ENCODE data around the gene NPIPB13.
A peak's percentile ranks its signal among the peaks of the same experiment; 100 is the strongest.
"Not testable (repeated sequence)": the region's sequence is repeated elsewhere in the genome, so short reads cannot be mapped to it uniquely, and the experiment has no call there.

Gene NPIPB13

GRCh38 chr16:30248379-30248778, at the start of gene NPIPB13:
Gene NPIPB13, minus strand, starts transcription at chr16:30248479. Its CDS starts 2,906 bp downstream, at chr16:30245573.
- not testable (repeated sequence) for H3K4me3 ChIP-seq (ENCODE audit: low read length); DNase-seq (ENCODE audit: low read depth)

DNA sequence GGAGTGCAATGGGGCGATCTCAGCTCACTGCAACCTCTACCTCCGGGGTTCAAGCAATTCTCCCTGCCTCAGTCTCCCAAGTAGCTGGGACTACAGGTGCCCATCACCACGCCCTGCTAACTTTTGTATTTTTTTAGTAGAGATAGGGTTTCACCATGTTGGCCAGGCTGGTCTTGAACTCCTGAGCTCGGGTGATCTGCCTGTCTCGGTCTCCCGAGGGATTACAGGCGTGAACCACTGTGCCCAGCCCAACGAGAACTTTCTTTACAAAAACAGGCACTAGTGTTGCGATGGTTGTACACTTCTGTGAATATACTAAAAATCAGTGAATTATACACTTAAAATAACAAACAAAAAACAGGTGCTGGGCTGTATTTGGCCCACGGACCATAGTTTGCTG, 34.1 kb upstream of the NPIPB13 start:
- H3K4me3 ChIP-seq (ENCODE audit: low read length); DNase-seq (ENCODE audit: low read depth): not testable (repeated sequence)

- H3K4me3 ChIP-seq (ENCODE audit: low read length); DNase-seq (ENCODE audit: low read depth): not testable (repeated sequence)
These were observed 30.2 kb upstream of the NPIPB13 start for GRCh38 chr16:30278523-30278922.

DNA sequence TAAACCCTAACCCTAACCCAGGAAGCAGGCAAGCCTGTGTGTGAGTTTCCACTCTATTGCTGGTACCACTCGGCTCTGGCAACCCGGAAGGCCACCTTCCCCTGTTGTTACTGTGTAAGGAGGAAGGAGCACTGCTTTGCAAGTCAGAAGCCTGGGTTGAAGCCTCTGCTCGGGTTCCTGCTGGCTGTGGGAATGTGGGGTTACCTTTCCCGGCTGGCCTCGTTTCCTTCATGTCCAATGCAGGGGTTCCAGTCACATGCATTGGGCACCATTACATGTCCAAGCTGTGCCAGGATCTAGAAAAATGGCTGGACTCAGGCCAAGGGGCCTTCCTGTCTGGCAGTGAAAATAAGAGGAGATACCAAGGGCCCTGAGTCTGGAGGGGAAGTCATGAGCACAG, 31.2 kb downstream of the NPIPB13 start:
- DNase-seq (ENCODE audit: low read depth); H3K4me3 ChIP-seq (ENCODE audit: low read length): not testable (repeated sequence)

- not testable (repeated sequence) for H3K4me3 ChIP-seq (ENCODE audit: low read length); DNase-seq (ENCODE audit: low read depth)
These were observed 36.9 kb downstream of the NPIPB13 start for GRCh38 chr16:30211414-30211813.

DNA sequence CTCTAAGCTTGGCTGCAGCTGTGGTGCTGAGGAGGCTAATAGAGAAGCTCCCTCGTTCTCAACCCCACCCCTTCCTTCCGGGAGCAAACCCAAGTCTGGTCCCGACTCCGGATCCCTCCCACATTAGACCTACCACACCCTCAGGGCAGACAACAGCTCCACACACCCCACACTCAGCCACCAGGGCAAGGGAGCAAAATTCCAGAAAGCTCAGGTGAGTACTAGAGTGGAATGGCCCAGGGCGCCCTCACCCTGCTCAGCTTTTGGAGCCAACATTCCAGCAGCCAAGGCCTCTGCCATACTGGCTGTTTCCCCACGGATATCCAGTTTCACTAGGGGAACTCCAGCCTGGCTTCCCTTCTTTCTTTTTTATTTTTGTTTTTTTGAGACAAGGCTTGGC, 39.2 kb downstream of the NPIPB13 start:
- not testable (repeated sequence) for DNase-seq (ENCODE audit: low read depth)

DNA sequence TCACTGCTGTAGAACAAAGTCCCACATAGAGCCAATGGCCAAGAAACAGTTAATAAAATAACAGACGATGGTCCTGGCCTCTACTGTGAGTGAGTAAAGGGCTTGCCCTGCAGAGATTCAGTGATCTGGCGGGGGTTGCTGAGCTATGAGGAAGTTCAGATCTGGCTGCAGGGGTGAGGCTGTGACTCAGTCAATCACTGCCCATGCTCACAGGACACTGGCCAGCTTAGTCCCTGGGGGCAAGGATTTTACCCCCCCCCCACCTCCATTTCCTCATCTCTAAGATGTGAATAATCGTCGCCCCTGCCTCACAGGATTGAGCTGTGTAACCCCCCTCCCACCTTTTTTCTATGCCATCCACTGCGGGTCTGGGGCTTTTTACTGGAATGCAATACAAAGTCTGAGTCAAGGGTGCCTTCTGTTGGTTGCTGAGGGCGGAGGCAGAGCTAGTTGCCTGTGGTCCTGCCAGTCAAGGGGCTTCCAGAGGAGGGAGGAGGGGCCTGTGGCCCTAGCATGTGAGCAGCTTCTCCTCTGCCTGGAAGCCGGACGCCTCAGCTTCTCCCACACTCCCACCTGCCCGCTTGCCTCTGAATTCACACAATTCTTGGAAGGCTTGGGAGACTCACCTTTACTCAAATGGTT, 41.1 kb downstream of the NPIPB13 start:
- DNase-seq (ENCODE audit: low read depth); H3K4me3 ChIP-seq (ENCODE audit: low read length): not testable (repeated sequence)

More for the DNA sequence above, 39.2 kb downstream of the NPIPB13 start:
- H3K4me3 ChIP-seq (ENCODE audit: low read length), result not testable (repeated sequence)

DNA sequence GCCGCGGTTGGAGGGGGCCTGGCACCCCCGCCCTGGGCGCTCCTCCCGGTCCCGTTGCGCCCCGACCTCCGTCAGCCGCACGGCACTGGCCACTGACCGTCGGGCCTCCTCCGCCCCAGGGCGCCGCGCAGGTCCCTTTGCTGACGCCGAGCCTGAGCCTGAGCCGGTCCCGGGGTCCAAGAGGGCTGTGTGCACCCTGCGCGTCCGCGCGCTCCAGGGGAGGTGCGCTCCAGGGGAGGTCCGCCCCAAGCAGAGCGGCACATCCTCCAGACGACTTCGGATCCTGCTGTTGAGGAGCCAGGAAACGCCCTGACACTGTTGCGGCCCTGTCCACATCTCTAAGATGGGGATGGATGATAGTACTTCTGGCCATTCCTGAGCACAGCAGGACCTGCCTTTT, 42.0 kb downstream of the NPIPB13 start:
- not testable (repeated sequence) for DNase-seq (ENCODE audit: low read depth)

DNA sequence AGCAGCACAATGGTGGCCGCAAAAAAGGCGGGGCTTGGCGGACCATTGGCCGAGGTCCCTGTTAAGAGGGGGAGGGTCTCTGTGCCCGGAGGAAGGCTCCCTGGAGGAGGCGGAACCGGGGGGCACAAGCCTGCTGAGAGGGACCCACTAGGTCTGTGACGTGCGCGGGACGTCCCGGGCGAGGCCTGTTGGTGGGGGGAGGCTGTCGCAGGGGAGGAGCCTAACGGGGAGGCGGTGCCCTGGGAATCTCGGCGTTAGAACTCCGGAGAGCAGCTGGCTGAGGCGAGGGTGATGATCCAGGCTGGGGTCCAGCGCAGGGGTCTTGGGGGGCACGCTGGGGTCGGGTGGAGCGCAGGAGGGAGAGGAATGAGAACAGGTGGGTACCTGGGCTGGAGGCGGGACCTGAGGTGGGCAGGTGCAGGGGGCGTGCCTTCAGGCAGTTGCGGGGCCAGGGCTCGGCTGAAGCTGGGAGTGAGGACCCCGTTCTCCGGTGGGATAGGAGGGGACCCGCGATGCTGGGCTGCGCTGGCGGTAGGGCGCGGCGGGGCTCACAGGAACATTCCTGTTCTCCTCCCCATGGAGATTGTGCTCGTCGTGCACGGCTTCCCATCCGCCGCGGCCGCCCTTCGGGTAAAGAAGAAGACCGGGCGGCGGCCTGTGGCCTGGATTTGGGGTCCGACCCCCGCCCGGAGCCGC, 42.6 kb downstream of the NPIPB13 start:
- H3K4me3 ChIP-seq (ENCODE audit: low read length), result peak overlapping the region; percentile 46
- not testable (repeated sequence) for DNase-seq (ENCODE audit: low read depth)

More for the DNA sequence above, 42.0 kb downstream of the NPIPB13 start:
- H3K4me3 ChIP-seq (ENCODE audit: low read length), result not testable (repeated sequence)

GRCh38 chr16:30199608-30200343, 48.5 kb downstream of the NPIPB13 start:
- not testable (repeated sequence) for H3K4me3 ChIP-seq (ENCODE audit: low read length); DNase-seq (ENCODE audit: low read depth)

- DNase-seq (ENCODE audit: low read depth); H3K4me3 ChIP-seq (ENCODE audit: low read length): not testable (repeated sequence)
These were observed 49.2 kb downstream of the NPIPB13 start, which contains the start of gene SULT1A3 for GRCh38 chr16:30199049-30199448. Gene SULT1A3, plus strand, starts transcription at chr16:30199255. Its CDS starts 1,474 bp downstream, at chr16:30200729.
